Measurements from ENCODE around the gene CDCA4. TPM values are rescaled to one million over a fixed set of nuclear protein-coding genes. Genes with fewer than 3 reads are reported as not detected.

CDCA4 gene
- total RNA-seq, 1 experiment from 2014 or later = 42.8 TPM

DNA sequence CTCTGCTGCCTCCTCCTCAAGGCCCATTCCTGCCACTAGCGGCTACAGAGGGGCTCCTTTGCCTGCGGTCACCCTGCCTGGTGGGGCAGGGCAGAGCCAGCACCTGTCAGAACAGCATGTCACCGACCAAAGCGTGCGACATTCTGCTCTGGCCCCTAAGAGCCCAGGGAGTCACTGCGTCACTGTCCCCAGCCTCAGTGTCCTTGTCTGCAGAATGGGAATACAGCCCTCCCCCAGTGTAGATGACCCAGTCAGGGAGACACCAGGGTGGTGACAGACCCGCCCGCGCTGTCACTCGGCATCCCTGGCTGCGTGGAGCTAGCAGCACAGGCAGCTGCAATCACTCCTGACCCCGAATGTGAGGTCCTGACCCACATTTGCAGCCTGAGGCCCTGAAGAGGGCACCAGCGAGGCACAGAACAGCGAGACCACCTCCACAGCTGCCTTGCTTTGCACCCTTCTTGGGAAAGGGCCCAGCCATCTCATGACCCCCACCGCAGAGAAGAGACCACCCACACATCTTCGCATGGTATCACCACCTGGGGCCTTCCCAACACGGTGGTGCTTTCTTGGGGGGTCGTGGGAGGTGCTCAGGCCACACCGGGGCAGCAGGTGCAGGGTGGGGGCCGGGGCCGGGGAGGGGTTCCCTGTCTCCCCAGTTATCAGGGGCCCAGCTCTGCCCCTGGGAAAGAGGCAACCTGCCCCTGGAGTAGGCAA, 45.2 kb downstream of the CDCA4 start:
- DNase-seq (ENCODE audit: low spot score) = no peak

DNA sequence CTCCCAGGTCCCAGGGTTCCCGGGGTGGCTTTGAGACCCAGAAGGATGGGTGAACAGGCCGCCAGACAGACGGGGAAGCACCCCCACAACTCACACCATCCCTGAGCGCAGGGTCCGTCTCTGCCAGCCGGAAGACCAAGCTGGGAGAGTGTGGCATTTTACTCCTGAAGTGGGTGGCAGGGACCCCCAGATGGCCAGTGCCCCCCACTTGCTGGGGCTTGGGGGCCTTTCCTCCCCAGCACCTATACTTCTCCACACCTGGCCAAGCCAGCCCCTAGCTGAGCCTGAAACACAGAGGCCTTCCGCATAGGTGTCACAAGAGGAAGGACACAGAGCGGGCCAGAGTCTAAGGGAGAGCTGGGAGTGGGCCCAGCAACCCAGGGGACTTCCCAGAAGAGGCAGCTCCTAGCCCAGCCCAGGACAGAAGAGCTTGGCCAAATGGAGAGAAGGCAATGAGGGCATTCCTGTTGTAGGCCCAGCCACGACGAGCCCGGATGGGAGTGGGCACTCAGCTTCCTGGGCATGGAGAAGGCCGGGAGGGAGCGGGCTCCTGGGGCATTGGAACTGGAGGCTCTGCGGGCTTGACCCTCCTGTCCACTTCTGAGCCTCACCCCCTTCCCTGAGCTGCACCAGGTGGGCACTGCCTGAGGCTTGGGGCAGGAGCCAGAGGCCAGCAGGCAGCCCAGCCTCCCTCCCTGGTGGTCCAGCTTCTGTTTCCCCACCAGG, 46.1 kb downstream of the CDCA4 start:
- no peak for DNase-seq (ENCODE audit: low spot score)

DNA sequence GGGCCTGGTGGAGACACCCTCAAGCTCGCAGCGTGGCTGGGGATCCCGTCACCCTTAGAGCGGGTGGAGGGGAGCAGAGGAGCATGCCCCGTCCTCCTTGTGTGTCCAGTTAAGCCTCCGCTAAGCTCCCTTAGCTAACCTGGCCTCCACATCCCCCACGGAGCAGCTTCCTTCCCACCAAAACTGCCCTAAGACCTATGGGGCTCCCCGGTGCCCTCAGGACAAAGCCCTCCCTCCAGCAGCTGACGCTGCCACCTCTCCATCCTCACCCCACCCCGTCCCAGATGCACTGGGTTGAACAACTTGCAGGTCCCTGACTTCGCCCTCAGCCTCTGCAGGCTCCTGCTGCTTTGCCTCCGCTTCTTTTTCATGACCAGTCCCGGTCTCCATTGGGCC, 46.7 kb downstream of the CDCA4 start:
- DNase-seq (ENCODE audit: low spot score) = no peak

DNA sequence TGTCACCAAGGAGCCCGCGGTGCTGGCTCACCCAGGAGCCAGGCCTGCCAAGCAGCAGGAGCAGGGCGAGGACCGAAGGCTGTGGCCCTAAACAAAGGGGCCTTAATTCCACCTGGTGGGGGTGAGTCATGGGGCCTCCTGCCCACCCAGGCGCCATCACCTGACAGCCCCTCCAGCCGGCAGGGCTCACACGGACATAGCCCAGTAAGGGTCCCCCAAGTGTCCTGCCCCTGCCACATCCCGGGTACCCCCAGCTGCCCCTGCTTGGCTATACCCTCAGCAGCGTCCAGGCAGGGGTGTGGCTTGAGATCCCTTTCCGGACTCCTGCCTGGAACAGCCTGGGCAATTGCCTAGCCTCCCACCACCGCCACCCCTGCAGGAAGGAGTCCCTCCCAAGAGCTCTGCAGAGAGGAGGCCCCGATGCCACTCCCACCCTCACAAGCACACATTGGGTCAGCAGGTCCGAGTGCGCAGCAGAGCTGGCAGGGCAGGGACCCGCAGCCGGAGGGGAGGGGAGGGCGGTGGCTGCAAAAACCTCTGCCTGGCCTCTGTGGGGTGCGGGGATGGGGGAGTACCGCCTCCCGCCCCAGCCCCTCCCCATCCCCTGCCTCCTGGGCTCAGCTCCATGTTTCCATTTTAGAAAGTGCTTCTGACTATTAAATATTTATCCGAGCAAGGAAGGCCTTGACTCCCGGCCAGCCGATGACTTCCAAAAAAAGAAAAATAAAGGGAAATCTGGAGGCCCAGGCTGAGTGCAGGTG, 47.3 kb downstream of the CDCA4 start:
- DNase-seq (ENCODE audit: low spot score) = peak; percentile 91

DNA sequence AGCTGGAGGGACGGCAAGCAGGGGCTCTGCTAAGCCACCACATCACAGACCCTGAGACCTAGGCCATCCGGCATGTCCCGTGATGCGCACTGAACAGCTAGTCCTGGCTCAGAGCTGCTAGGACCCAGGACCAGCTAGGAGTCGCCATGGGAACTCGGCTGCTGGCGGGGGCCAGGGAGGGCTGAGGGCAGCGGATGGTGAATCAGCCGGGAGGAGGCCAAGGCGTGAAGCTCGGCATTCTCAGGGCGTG, 47.8 kb downstream of the CDCA4 start:
- peak; percentile 96 for DNase-seq (ENCODE audit: low spot score)

DNA sequence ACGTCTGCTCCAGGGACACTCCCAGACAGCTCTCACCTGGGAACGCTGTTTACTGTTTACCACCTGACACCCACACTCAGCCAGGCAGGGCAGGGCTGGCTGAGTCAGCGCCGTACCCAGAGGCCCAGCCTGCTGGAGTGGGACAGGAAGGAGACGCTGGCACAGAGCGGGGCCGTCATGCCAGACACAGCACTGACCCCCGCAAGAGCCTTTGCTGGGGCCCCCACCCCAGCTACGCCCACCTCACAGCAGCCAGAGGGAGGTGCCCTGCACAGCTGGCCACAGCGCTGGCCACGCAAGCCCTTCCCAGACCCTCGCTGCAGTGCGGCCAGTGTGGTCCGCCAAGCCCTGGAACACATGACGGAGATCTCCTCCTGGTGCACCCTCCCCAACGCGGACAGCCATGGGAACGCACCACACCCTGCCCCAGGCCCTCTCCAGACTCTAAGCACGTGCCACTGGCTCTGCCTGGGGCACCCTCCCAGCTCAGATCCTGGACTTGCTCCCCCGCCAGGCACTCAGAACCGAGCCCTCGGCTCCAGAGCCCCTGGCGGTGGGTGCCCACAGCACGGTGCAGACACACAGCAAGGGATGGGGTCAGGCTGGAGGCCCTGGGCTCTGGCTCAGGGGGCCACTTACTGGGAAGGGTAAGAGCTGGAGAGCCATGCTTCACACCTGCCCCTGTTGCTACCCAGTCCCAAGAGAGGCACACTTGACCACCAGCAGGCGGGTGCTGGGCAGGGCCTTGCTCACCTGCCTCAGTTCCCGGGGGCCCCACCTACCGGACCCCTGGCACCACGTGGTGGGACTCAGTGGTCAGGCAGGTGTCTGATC, 48.4 kb downstream of the CDCA4 start:
- peak; percentile 79 for DNase-seq (ENCODE audit: low spot score)

DNA sequence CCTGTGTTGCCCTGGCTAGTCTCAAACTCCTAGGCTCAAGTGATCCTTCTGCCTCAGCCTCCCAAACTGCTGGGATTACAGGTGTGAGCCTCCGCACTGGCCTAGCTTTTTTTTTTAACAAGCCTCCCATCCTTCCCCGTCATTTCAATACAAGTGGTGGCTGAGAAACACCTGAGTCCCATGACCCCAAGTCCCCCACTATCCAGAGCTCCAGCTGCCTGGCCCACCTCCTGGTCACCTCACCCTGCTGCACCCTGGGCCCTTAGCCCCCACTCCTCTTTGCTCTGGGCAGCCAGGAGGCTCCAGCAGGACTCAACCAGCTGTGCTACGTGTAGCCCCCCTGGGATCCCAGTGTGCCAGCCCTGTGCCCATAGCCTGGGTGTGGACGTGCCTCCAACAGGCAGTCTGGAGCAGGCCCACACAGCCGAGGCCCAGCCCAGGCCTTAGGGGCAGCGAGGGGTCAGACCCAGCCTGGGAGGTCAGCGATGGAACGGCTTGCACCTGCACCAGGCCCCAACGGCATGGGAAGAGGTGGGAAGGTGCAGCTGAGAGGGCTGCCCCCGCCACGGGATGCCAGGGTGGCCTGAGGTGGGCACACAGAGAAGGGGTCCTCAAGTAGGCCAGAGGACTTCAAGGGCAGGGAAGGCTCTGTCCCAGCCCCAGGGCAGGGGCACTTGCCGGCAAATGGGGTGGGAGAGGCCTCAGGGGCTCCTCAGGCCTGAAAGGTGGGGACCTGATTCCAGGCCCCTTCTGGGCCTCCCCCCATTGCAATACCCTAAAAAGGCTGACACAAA, 49.2 kb downstream of the CDCA4 start:
- DNase-seq (ENCODE audit: low spot score) = no peak

DNA sequence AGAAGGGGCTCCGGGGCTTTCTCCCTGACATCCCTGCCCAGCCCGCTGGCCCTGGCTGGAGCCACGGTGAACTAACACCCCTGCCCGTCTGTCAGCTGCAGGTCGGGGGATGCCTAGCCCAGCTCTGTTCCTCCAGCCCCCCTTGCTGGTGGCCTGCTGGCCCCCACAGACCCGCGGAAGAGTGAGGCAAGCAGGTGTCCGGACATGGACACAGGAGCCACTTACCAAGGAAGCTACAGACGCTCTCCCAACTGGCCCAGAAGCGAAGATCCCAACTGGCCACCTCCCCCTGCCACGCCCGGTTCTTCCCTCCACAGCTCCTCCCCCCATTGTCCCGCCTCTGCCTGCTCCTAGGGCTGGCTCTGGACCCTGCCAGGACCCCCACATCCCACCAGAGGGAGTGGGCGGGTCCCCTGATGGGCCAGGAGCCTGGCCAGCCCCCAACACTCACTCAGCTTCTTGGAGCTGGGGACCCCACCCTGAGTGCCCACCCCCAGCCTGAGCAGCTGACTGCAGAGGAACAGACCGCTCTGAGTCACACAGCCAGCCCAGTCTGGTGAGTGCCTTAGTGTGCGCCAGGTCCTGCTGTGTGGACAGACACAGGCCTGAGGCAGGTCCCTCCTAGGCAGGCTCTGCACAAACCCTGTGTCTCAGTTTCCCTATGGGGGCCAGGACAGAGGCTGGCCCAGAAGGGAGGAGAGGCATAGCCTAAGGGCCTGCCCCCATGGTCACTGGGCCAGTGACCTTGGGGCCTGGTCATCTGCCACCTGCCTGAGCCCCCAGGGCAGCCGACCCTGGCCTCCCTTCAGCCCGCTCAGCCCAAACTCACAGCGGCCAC, 50.4 kb downstream of the CDCA4 start:
- DNase-seq (ENCODE audit: low spot score) = peak; percentile 84

DNA sequence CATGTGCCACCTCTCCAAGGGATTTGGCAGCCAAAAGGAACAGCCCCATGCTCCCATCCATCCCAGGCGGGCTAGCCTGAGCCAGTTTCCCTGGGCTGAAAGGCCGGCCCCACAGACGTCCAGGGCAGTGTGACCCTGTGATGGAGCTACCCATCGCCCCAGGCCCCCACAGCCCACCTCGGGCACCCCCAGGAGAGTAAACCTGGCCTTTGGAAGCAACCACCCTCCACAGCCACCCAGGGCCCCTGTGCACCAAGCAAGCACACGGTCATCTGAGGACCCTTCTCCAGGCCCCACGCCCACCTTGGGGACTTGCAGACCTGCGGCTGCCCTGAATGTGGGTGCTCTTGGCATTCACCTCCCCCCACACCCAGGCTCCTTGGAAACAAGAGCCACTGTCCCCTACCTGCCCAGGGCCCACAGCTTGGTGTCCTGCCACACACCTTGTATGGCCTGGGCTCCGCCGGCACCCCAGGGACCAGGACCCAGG, 51.1 kb downstream of the CDCA4 start:
- no peak for DNase-seq (ENCODE audit: low spot score)

DNA sequence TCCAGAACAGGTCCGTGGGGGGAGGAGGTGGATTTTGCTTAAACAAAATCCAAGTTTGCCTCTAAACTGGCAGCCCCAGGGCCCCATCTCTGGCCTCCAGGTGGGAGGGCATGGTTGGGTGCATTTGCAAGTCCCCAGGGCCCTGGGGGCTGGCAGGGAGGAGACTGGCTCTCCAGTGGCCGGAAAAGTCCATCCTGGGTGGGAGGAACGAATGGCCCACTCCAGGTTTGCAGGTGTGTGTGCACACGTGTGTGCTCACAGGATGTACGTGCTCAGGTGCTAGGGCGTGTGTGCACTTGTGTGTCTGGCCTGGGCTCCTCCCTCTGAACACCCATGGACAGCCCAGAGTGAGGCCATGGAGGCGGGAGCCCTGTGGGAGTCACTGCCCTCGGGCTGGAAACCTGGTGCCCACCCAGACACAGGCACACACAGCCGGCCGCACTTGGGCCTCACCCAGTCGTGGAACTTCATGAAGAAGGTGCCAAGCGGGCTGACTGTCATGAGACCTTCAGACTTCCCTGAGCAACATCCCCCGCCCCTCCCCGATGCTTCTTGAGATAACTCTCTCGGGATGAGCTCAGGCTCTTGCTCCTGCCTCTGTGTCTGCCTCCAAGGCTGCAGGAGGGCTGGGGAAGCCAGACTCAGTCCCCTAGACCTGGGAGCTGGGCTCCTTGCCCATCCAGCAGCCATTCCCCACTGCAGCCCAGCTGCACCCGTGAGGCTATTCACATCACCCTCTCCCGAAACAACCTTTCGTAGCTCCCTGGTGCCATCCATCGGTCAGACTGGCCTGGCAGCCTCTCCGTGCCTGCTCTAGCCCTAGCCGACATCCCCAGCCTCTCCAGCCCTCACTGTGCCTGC, 52.1 kb downstream of the CDCA4 start:
- no peak for DNase-seq (ENCODE audit: low spot score)

DNA sequence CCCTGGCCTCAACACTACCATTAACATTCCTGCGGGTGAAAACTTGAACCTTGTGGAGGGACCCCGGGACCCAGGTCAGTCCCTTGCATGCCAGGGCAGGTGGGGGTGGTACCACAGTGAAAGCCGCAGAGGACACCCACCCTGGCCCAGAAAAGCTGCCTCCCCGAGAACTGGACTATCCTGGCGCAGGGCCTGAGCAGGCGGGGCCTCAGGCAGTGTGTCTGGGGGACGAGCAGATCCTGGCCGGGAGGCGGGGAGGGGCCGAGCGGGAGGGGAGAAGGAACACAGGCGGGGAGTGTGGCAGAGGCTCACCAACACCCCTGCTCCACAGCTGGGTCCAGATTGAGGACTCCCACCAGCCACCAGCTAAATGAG, 52.7 kb downstream of the CDCA4 start:
- DNase-seq (ENCODE audit: low spot score) = no peak

DNA sequence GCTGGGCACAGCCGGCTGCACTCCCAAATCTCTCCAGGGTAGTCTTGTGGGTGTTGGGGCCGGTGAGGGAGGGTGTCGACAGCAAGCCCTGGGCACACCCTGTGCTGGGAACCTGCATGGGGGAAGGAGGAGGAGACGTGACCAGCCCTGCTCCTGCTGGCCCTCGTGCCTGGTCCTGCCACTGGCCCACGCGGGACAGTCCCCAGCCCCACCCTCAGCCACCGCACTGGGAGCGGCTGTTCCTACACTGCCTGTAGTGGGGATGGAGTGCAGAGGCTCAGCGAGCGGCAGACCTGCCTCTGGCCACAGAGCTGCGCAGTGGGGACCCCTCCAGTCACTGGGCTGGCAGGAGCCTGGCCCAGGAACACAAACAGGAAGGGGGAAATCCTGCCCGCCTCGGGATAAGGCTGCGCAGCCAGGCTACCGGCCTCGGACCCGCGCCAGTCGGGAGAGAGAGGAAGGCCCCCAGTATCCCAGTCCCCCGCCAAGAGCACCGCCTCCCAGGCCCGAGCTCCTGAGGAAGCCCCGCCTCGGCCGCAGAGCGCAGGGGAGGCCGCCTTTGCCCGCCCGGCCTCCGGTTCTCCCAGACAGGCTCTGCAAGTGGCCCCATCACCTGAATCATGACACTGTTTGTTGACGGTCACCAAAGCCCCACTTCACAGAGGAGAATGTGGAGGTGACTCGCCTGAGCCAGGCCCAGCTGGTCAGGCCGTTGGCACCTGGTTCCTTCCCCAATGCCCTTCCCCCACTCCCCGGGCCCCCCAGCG, 53.3 kb downstream of the CDCA4 start:
- no peak for DNase-seq (ENCODE audit: low spot score)

DNA sequence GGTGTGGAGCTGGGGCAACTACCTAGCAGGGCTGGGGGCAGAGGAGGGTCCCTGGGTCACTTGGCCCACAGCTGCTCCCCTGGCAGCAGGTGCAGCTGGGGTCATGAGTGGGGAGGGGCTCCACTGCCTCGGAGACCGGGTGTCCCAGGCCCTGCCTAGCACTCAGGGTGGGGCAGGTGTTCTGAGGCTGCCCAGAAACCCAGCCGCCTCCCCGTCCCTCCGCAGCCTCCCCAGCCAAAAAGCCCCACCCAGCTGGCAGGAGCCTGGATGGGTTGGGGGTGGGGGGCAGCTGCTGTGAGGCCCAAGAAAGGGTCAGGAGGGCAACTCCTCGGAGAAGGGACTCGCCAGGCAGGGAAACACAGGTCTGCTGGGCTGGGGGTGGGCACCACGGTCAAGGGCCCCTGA, 53.9 kb downstream of the CDCA4 start:
- DNase-seq (ENCODE audit: low spot score) = no peak

DNA sequence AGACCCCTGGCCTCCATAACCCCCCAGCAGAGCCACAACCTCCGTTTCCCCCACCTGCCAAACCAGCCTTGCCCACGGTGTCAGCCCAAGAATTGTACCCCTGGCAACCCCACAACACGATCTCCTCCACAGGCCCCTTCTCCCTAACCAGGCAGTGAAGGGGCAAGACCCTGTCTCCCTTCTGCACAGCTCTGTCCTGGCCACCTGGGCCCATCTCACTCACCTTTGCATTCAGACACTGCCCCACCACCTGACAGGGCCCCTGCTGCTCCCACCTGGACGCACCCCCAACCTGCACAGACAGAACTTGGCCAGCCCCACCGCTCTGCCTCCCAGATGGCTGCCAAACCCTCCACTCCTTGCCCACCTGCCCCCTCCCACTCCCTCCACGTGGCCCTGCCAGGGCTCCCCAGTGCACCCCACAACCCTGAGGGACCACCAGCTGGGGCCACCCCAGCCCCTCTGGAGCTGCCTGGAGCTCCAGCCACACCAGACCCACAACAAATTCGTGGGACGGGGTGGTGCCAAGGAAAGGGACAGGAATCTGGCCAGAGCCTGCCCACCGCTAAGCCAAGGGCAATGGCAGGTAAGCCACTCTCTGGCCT, 54.5 kb downstream of the CDCA4 start:
- DNase-seq (ENCODE audit: low spot score) = no peak

DNA sequence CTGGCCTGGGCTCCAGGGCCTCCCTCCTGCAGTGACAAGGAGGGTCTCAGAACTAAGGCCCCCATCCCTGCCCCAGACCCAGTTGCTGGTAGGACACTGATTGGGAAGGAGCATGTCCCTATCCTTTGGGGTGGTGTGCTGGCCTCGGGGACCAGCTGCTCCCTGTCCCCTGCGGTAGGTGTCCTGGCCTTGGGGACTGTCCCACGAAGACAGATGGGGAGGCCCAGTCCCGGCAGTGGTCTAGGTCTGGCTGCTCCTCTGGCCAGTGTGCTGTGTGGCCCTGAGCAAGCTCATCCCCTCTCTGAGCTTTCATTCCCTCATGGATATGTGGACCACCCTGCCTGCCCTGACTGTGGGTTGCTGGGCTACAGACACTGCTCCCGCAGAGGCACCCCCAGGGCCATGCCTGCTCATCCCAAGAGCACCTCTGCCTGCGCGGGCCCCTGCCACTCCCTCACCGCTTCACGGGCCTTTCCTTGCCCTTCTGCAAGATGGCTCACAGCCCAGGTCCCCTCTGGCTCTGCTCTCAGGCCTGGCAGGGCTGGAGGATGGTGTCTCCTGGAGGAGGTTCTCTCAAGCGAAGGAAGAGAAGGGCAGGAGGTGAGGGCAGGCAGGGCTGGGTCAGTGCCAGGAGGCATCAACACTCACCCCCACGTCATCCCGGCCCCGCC, 55.2 kb downstream of the CDCA4 start:
- no peak for DNase-seq (ENCODE audit: low spot score)

DNA sequence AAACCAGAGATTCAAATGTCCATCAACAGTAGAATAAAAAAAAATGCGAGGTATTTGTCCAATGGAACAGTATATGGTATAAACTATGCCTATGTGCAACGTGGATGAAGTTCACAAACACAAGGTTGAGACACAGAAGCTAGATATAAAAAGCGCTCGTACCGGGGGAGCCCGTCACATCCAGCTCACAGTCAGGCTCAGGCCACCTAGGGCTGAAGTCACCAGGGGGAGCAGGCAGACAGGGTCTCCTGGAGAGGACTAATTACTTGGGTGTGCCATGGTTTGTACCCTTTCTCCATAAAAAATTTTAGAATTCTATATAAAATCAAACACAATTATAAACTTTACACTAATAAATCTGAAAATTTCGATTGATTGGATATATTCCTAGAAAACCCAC, 56.3 kb downstream of the CDCA4 start:
- no peak for DNase-seq (ENCODE audit: low spot score)
